SK-N-MC (cell line): ENCODE results near the gene ASCL2.

Experiments used
- EZH2 ChIP-seq: fragments of 200-600 bp; sonication (generic); IDR thresholded peaks from one replicate; pipeline ENCODE4 v1.6.1; 2017; ENCODE audit warnings: antibody characterized with exemption
- POLR2AphosphoS5 ChIP-seq: IDR thresholded peaks from 2 replicates; pipeline ENCODE4 v1.6.1; 2012; ENCODE audit warnings: mild to moderate bottlenecking, low read depth, low read length, borderline replicate concordance

GRCh38 chr11:2314136-2314524 is 43.7 kb upstream of the ASCL2 start:
- no peak for TF ChIP-seq EZH2
- TF ChIP-seq POLR2AphosphoS5: no peak
